OCI-LY7 (cell line): ENCODE data around the gene ABCA7. TPM values are rescaled to one million over a fixed set of nuclear protein-coding genes. Genes with fewer than 3 reads are reported as not detected.

Source experiments
- BruUV-seq: library from RNA; stranded (reverse); fragments of 400-500 nt; replicated peaks from 2 replicates; lab custom pipeline; 2021; lab: Mats Ljungman, UMichigan
- CTCF ChIA-PET: fragments of 300-600 bp; sonication (Branson Sonifier 250); formaldehyde crosslinking; loops from one replicate; lab custom pipeline; 2022; ENCODE audit warnings: antibody characterized with exemption; ENCODE audit not compliant: unreplicated experiment; lab: Charles Lee
- POLR2A ChIA-PET: fragments of 300-600 bp; sonication (Branson Sonifier 250); formaldehyde crosslinking; loops from one replicate; lab custom pipeline; 2022; ENCODE audit warnings: antibody characterized with exemption; lab: Charles Lee
- DNase-seq: peaks from one replicate; pipeline ENCODE4 v3.0.0-alpha.2; 2015; ENCODE audit warnings: low spot score
- H2AFZ ChIP-seq: fragments of 200-600 bp; sonication (generic), shearing (Covaris generic); 2 replicates; pipeline ENCODE4 v1.6.1; 2014; ENCODE audit warnings: mild to moderate bottlenecking, antibody characterized with exemption, low read length, moderate library complexity
- H3K27ac ChIP-seq: fragments of 200-600 bp; sonication (generic); 2 replicates; pipeline ENCODE4 v1.5.1; 2014; ENCODE audit warnings: mixed run types, low read depth, mild to moderate bottlenecking, moderate library complexity, low read length, inconsistent platforms; ENCODE audit not compliant: poor library complexity, severe bottlenecking
- H3K36me3 ChIP-seq: fragments of 200-600 bp; sonication (generic); 2 replicates; pipeline ENCODE4 v1.6.1; 2014; ENCODE audit warnings: mild to moderate bottlenecking, antibody characterized with exemption, low read length, moderate library complexity, mixed read lengths; ENCODE audit not compliant: insufficient read depth
- H3K4me1 ChIP-seq: fragments of 200-600 bp; sonication (generic); 2 replicates; pipeline ENCODE4 v1.5.1; 2014; ENCODE audit warnings: mild to moderate bottlenecking, low read length; ENCODE audit not compliant: insufficient read depth, poor library complexity, severe bottlenecking
- H3K4me2 ChIP-seq: fragments of 200-600 bp; sonication (generic); 2 replicates; pipeline ENCODE4 v1.6.1; 2014; ENCODE audit warnings: mild to moderate bottlenecking, low read length
- H3K4me3 ChIP-seq: fragments of 200-600 bp; sonication (generic); 2 replicates; pipeline ENCODE4 v1.5.1; 2014; ENCODE audit warnings: mild to moderate bottlenecking, low read depth, low read length; ENCODE audit not compliant: poor library complexity, severe bottlenecking
- H3K79me2 ChIP-seq: fragments of 200-600 bp; sonication (generic); 2 replicates; pipeline ENCODE4 v1.6.1; 2016; ENCODE audit warnings: low read depth, mild to moderate bottlenecking, low read length, moderate library complexity, mixed read lengths; ENCODE audit not compliant: insufficient read depth
- H3K9me2 ChIP-seq: fragments of 200-600 bp; sonication (generic); 2 replicates; pipeline ENCODE4 v1.6.1; 2016; ENCODE audit warnings: mild to moderate bottlenecking, low read length, mixed read lengths; ENCODE audit not compliant: insufficient read depth
- H3K9me3 ChIP-seq: fragments of 200-600 bp; sonication (generic); 2 replicates; pipeline ENCODE4 v1.6.1; 2014; ENCODE audit warnings: mild to moderate bottlenecking, mixed run types, low read length, mixed read lengths
- H4K20me1 ChIP-seq: fragments of 200-600 bp; sonication (generic); 2 replicates; pipeline ENCODE4 v1.6.1; 2014; ENCODE audit warnings: mild to moderate bottlenecking, antibody characterized with exemption, low read length, moderate library complexity, mixed read lengths; ENCODE audit not compliant: insufficient read depth
- CTCF ChIP-seq: fragments of 200-600 bp; sonication (generic); conservative IDR thresholded peaks from 2 replicates; pipeline ENCODE4 v1.5.1; 2014; ENCODE audit warnings: mild to moderate bottlenecking, antibody characterized with exemption, low read length, moderate library complexity, mixed read lengths
- EZH2phosphoT487 ChIP-seq: fragments of 200-600 bp; sonication (generic); IDR thresholded peaks from 2 replicates; pipeline ENCODE4 v1.6.1; 2018; ENCODE audit warnings: low read depth, borderline replicate concordance, mild to moderate bottlenecking, mixed run types, antibody characterized with exemption, low read length, moderate library complexity, mixed read lengths
- intact Hi-C: fragments of 100-400 bp; cut with micrococcal nuclease; formaldehyde crosslinking; loops from one replicate; pipeline ENCODE4 v1.10.0; 2022; ENCODE audit not compliant: unreplicated experiment
- total RNA-seq, 2 experiments: library from RNA; depleted of rRNA in 1 of 2; stranded (reverse); fragments of >200 nt in 1 of 2; shearing (Covaris generic) in 1 of 2; gene quantifications; 2 replicates each; pipeline ENCODE4 v1.2.3, GENCODE V29; 2014 to 2022

ABCA7 gene
- total RNA-seq, 2 experiments from 2014 or later, result 43.3 to 66.6 TPM

GRCh38 chr19:1040476-1041271 is 767 bp downstream of the ABCA7 start:
- Histone ChIP-seq H3K79me2 (0 out of 2 replicates have a peak, but pooled peaks cover 5% of the 10 kb centered on the region), H3K9me2 (no peaks in the 10 kb centered on the region), H3K27ac (peak overlapping the region; percentile 97), H2AFZ (no peak overlapping the region), H3K4me2 (peak overlapping the region; percentile 93), H3K9me3 (no peaks in the 10 kb centered on the region), H3K4me3 (peak overlapping the region; percentile 85), H3K4me1 (peaks cover 51% of the 10 kb centered on the region), H3K36me3 (peaks cover 18% of the 10 kb centered on the region), H4K20me1 (no peaks in the 10 kb centered on the region; the same call in 1 of the 2 replicates)
- BruUV-seq, result no TSS peak
- peak; percentile 98 for DNase-seq
- ChIA-PET CTCF (no interaction called here), POLR2A (interaction anchor here (0.8 to 3.2 kb wide), 2 partner anchors 14 to 20 kb away, joined by 5 to 15 read pairs; partner anchors contain the start of genes CNN2, RNU6-2 and TMEM259)
- no peak for TF ChIP-seq EZH2phosphoT487
- no peak for TF ChIP-seq CTCF
- intact Hi-C loops, result loop anchor here (2.0 kb wide), 1 partner anchor 14 kb away; the partner anchor contains the start of gene CNN2

- Histone ChIP-seq H3K27ac (no peak overlapping the region), H3K36me3 (peaks cover 16% of the 10 kb centered on the region), H3K79me2 (0 out of 2 replicates have a peak, but pooled peaks cover 5% of the 10 kb centered on the region), H2AFZ (no peak overlapping the region), H3K9me2 (no peaks in the 10 kb centered on the region), H3K9me3 (no peaks in the 10 kb centered on the region), H3K4me2 (peak overlapping the region; percentile 93), H4K20me1 (no peaks in the 10 kb centered on the region; the same call in 1 of the 2 replicates), H3K4me1 (peaks cover 52% of the 10 kb centered on the region), H3K4me3 (peak overlapping the region; percentile 85)
- TF ChIP-seq CTCF, result no peak
- no peak for TF ChIP-seq EZH2phosphoT487
- ChIA-PET CTCF (no interaction called here), POLR2A (interaction anchor here (0.8 to 3.2 kb wide), 2 partner anchors 15 to 20 kb away, joined by 5 to 15 read pairs; partner anchors contain the start of genes CNN2, RNU6-2 and TMEM259)
- BruUV-seq, result no TSS peak
- no peak for DNase-seq
- intact Hi-C loops, result loop anchor here (2.0 kb wide), 1 partner anchor 15 kb away; the partner anchor contains the start of gene CNN2
These were observed 1.4 kb downstream of the ABCA7 start for GRCh38 chr19:1041272-1041834.
